Measurements from ENCODE around the gene CLDN20. TPM values are rescaled to one million over a fixed set of nuclear protein-coding genes. Genes with fewer than 3 reads are reported as not detected.

CLDN20 gene
- total and polyA plus RNA-seq, 2 donors (not counting 3 experiments of a cell fraction or from before 2014, with no cell fraction given), result not detected

DNA sequence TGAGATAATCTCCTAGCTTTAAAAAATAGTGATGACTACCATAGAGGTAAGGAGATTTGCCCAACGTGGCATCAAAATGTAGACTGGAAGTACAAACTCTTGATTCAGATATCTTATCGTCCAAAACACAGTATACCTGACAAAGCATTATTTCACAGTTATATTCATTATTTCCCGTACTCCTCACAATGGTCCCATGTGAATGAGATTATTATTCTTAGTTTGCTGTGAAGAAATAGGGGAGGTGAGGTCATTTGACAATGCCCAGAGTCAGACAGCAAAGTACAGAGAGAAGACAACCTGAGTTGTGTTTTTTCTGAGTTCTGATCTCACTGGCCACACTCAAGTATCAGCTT lies 51.7 kb downstream of the CLDN20 start:
- H3K27me3 ChIP-seq (ENCODE audit: control insufficient read depth in 2 of 2, insufficient read depth in 2 of 2, low read length in 2 of 2), result no peaks in the 10 kb centered on the region
- ChIA-PET POLR2A (interaction anchor here (0.7 to 1.3 kb wide), 2 partner anchors 15 to 157 kb away, joined by 4 to 5 read pairs; no protein-coding TSS in a partner anchor), CTCF (interaction anchor here (1.0 to 3.9 kb wide), 7 partner anchors 10 to 640 kb away, joined by 3 to 36 read pairs (median 10); no protein-coding TSS in a partner anchor)
- DNase-seq (ENCODE audit: low read depth, low spot score) (peak; percentile 41), FAIRE-seq (no peak)
- peaks cover 23% of the 10 kb centered on the region for H3K79me2 ChIP-seq (ENCODE audit: control insufficient read depth, insufficient read depth, low read length)
- dilution Hi-C loops (cut with MboI; ENCODE audit: extremely low pct_ligation_motif_present, low sequenced_read_pairs) (no loop called here), intact Hi-C loops (cut with micrococcal nuclease) (loop anchor here (2.0 to 10.0 kb wide), 3 partner anchors 447 to 1617 kb away; no protein-coding TSS in a partner anchor)
- H3K4me3 ChIP-seq (replicated peaks in 1 of 3; ENCODE audit: insufficient read depth in 1 of 3, low read depth in 1 of 3, low read length in 3 of 3), result peak overlapping the region; percentile 44 to 100 (median 97)
- no peaks in the 10 kb centered on the region for H4K20me1 ChIP-seq (replicated peaks; ENCODE audit: control insufficient read depth, extremely low read depth, insufficient read depth, low read length)
- peak overlapping the region; percentile 99 for H3K9ac ChIP-seq (replicated peaks; ENCODE audit: extremely low read depth, insufficient read depth, low read length)
- no TSS peak for BruUV-seq (replicated peaks)
- TF ChIP-seq, protein P1, sequence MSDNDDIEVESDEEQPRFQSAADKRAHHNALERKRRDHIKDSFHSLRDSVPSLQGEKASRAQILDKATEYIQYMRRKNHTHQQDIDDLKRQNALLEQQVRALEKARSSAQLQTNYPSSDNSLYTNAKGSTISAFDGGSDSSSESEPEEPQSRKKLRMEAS (IDR thresholded peaks at IDR 0.05; ENCODE audit: insufficient read depth, insufficient read length), result no peak
- no peak for TF ChIP-seq GATA2 (IDR thresholded peaks at IDR 0.05; ENCODE audit: insufficient read depth, insufficient read length, low read depth, low read length)
- no peak for TF ChIP-seq POLR2AphosphoS5 (IDR thresholded peaks at IDR 0.05; ENCODE audit: insufficient read depth, low read depth, low read length)
- TF ChIP-seq EZH2 (IDR thresholded peaks at IDR 0.05; ENCODE audit: borderline replicate concordance, low read depth, low read length, severe bottlenecking), result no peak
- TF ChIP-seq JUN (IDR thresholded peaks at IDR 0.05; ENCODE audit: borderline replicate concordance, insufficient read depth, insufficient read length, low read depth), result no peak
- TF ChIP-seq, protein P2, sequence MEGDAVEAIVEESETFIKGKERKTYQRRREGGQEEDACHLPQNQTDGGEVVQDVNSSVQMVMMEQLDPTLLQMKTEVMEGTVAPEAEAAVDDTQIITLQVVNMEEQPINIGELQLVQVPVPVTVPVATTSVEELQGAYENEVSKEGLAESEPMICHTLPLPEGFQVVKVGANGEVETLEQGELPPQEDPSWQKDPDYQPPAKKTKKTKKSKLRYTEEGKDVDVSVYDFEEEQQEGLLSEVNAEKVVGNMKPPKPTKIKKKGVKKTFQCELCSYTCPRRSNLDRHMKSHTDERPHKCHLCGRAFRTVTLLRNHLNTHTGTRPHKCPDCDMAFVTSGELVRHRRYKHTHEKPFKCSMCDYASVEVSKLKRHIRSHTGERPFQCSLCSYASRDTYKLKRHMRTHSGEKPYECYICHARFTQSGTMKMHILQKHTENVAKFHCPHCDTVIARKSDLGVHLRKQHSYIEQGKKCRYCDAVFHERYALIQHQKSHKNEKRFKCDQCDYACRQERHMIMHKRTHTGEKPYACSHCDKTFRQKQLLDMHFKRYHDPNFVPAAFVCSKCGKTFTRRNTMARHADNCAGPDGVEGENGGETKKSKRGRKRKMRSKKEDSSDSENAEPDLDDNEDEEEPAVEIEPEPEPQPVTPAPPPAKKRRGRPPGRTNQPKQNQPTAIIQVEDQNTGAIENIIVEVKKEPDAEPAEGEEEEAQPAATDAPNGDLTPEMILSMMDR (IDR thresholded peaks at IDR 0.05; ENCODE audit: extremely low read depth in 1 of 2, insufficient read depth in 1 of 2, low read depth in 1 of 2, low read length in 2 of 2), result no peak
- no peak for TF ChIP-seq MYC (IDR thresholded peaks at IDR 0.05; ENCODE audit: low read depth, low read length)
- TF ChIP-seq FOS (IDR thresholded peaks at IDR 0.05; ENCODE audit: borderline replicate concordance, insufficient read depth, low read length), result no peak
- TF ChIP-seq POLR2A (IDR thresholded peaks at IDR 0.05; ENCODE audit: low read depth, low read length), result no peak
- peak overlapping the region; percentile 55 for H2AFZ ChIP-seq (ENCODE audit: low read depth, low read length)
- no peaks in the 10 kb centered on the region for H3K36me3 ChIP-seq (ENCODE audit: control insufficient read depth in 2 of 2, extremely low read depth in 1 of 2, insufficient read depth in 2 of 2, low read length in 2 of 2)
- H3K9me1 ChIP-seq (replicated peaks; ENCODE audit: control insufficient read depth, extremely low read depth, insufficient read depth, low read length), result no peaks in the 10 kb centered on the region
- H3K4me2 ChIP-seq (ENCODE audit: insufficient read depth, low read length), result peak overlapping the region; percentile 91
- peak overlapping the region; percentile 90 for H3K27ac ChIP-seq (ENCODE audit: insufficient read depth, low read depth, low read length)
- no peaks in the 10 kb centered on the region for H3K9me3 ChIP-seq (replicated peaks; ENCODE audit: control insufficient read depth, insufficient read depth, low read length)
- peaks cover 33% of the 10 kb centered on the region for H3K4me1 ChIP-seq (ENCODE audit: control insufficient read depth, extremely low read depth, insufficient read depth, low read length)

Measured in endothelial cell of umbilical vein (primary cell).